H1 (cell line): ENCODE data around the gene SPOP. TPM values are rescaled to one million over a fixed set of nuclear protein-coding genes. Genes with fewer than 3 reads are reported as not detected.

Experiments used
- CTCF ChIA-PET: fragments of 300-600 bp; sonication (Branson Sonifier 250); formaldehyde crosslinking; loops from one replicate; lab custom pipeline; 2021; ENCODE audit not compliant: partially characterized antibody; lab: Charles Lee
- POLR2A ChIA-PET: fragments of 300-600 bp; sonication (Branson Sonifier 250); formaldehyde crosslinking; loops from one replicate; lab custom pipeline; 2021; ENCODE audit warnings: inconsistent platforms; ENCODE audit not compliant: partially characterized antibody; lab: Charles Lee
- DNase-seq, 2 experiments: peaks; one replicate each; pipeline versions ENCODE4 v3.0.0 to v3.0.0-alpha.2; 2010 to 2022; ENCODE audit warnings: low spot score in 2 of 2, low read depth in 1 of 2, mixed read lengths in 1 of 2
- FAIRE-seq: peaks from 2 replicates; lab custom pipeline; 2011; peaks lifted over from hg19 to GRCh38; lab: Jason Lieb, UNC
- H2AFZ ChIP-seq: 2 replicates; pipeline ENCODE4 v1.8.1; 2012; ENCODE audit warnings: low read length, inconsistent platforms
- H2AK5ac ChIP-seq: 2 replicates; pipeline ENCODE4 v1.6.1; 2013; ENCODE audit warnings: low read depth, low read length
- H2BK120ac ChIP-seq: replicated peaks from 2 replicates; pipeline ENCODE3; 2013; ENCODE audit warnings: low read depth, low read length, inconsistent platforms
- H2BK12ac ChIP-seq: 2 replicates; pipeline ENCODE4 v1.6.1; 2013; ENCODE audit warnings: low read depth, low read length
- H2BK15ac ChIP-seq: 2 replicates; pipeline ENCODE4 v1.6.1; 2013; ENCODE audit warnings: low read length
- H2BK20ac ChIP-seq: 2 replicates; pipeline ENCODE4 v1.6.1; 2013; ENCODE audit warnings: low read length
- H2BK5ac ChIP-seq: 2 replicates; pipeline ENCODE4 v1.6.1; 2013; ENCODE audit warnings: low read depth, low read length
- H3K14ac ChIP-seq: 2 replicates; pipeline ENCODE4 v1.6.1; 2013; ENCODE audit warnings: inconsistent platforms; ENCODE audit not compliant: insufficient read length
- H3K18ac ChIP-seq: 2 replicates; pipeline ENCODE4 v1.6.1; 2013; ENCODE audit warnings: low read length; ENCODE audit errors: extremely low read depth
- H3K23ac ChIP-seq: 2 replicates; pipeline ENCODE4 v1.6.1; 2013; ENCODE audit warnings: inconsistent platforms; ENCODE audit not compliant: insufficient read length
- H3K23me2 ChIP-seq: 2 replicates; pipeline ENCODE4 v1.6.1; 2013; ENCODE audit warnings: low read depth, low read length
- H3K27ac ChIP-seq: 2 replicates; pipeline ENCODE4 v1.6.1; 2011; ENCODE audit warnings: low read depth, low read length, inconsistent platforms
- H3K27me3 ChIP-seq, 4 experiments: replicated peaks in 1 of 4; 1 replicate in 1 of 4; 2 replicates in 3 of 4; pipeline versions ENCODE4 v1.6.1 to v1.8.1; 2011 to 2013; ENCODE audit warnings: low read length in 3 of 4, mild to moderate bottlenecking in 3 of 4, inconsistent platforms in 2 of 4, mixed read lengths in 2 of 4, moderate library complexity in 1 of 4; ENCODE audit not compliant: control insufficient read depth in 3 of 4, insufficient read depth in 3 of 4; ENCODE audit errors: extremely low read depth in 1 of 4
- H3K36me3 ChIP-seq, 4 experiments: 2 replicates each; pipeline versions ENCODE4 v1.6.1 to v1.8.1; 2011 to 2013; ENCODE audit warnings: mild to moderate bottlenecking in 4 of 4, low read length in 3 of 4, moderate library complexity in 2 of 4, control low read depth in 1 of 4, inconsistent platforms in 1 of 4; ENCODE audit not compliant: insufficient read depth in 4 of 4, control insufficient read depth in 2 of 4
- H3K4ac ChIP-seq: replicated peaks from 2 replicates; pipeline ENCODE3; 2013; ENCODE audit warnings: low read length, low read depth, mixed read lengths, inconsistent platforms; ENCODE audit not compliant: insufficient read length
- H3K4me1 ChIP-seq, 4 experiments: replicated peaks in 1 of 4; 1 replicate in 1 of 4; 2 replicates in 3 of 4; pipeline versions ENCODE4 v1.6.1 to v1.8.1; 2011 to 2013; ENCODE audit warnings: low read length in 3 of 4, inconsistent platforms in 2 of 4, mixed read lengths in 1 of 4; ENCODE audit not compliant: insufficient read depth in 4 of 4, control insufficient read depth in 3 of 4
- H3K4me2 ChIP-seq, 2 experiments: 2 replicates each; pipeline versions ENCODE4 v1.6.1 to v1.8.1; 2011 to 2013; ENCODE audit warnings: low read depth in 2 of 2, low read length in 2 of 2, control low read depth in 1 of 2, inconsistent platforms in 1 of 2, mild to moderate bottlenecking in 1 of 2; ENCODE audit not compliant: insufficient read depth in 1 of 2
- H3K4me3 ChIP-seq, 4 experiments: fragments of 200-600, 300-600 bp in 1 of 4; sonication (generic), shearing (Covaris generic), sonication (Bioruptor Twin) in 1 of 4; 2 replicates each; pipeline versions ENCODE4 v1.5.1 to v1.8.1; 2011 to 2016; ENCODE audit warnings: low read length in 4 of 4, low read depth in 3 of 4, control low read depth in 2 of 4, inconsistent platforms in 2 of 4, mild to moderate bottlenecking in 2 of 4, mixed read lengths in 1 of 4, moderate library complexity in 1 of 4; ENCODE audit not compliant: insufficient read depth in 2 of 4; ENCODE audit errors: extremely low read depth in 1 of 4
- H3K56ac ChIP-seq: replicated peaks from 2 replicates; pipeline ENCODE3; 2013; ENCODE audit warnings: low read depth, mild to moderate bottlenecking, mixed read lengths, low read length, inconsistent platforms; ENCODE audit not compliant: insufficient read length
- H3K79me1 ChIP-seq: 2 replicates; pipeline ENCODE4 v1.6.1; 2013; ENCODE audit warnings: low read depth, low read length, control low read depth
- H3K79me2 ChIP-seq, 2 experiments: 2 replicates each; pipeline versions ENCODE4 v1.6.1 to v1.8.1; 2012 to 2013; ENCODE audit warnings: low read length in 2 of 2, mild to moderate bottlenecking in 2 of 2, inconsistent platforms in 1 of 2; ENCODE audit not compliant: insufficient read depth in 2 of 2, control insufficient read depth in 1 of 2
- H3K9ac ChIP-seq, 4 experiments: replicated peaks in 1 of 4; 1 replicate in 1 of 4; 2 replicates in 3 of 4; pipeline versions ENCODE4 v1.6.1 to v1.8.1; 2011 to 2013; ENCODE audit warnings: low read depth in 3 of 4, low read length in 3 of 4, control low read depth in 2 of 4, mild to moderate bottlenecking in 2 of 4, moderate library complexity in 2 of 4, inconsistent platforms in 1 of 4; ENCODE audit errors: extremely low read depth in 1 of 4
- H3K9me3 ChIP-seq, 2 experiments: 2 replicates each; pipeline versions ENCODE4 v1.6.1 to v1.8.1; 2012 to 2013; ENCODE audit warnings: mild to moderate bottlenecking in 2 of 2, moderate library complexity in 2 of 2, control low read depth in 1 of 2, inconsistent platforms in 1 of 2, low read depth in 1 of 2, low read length in 1 of 2, mixed read lengths in 1 of 2; ENCODE audit not compliant: insufficient read depth in 2 of 2
- H4K20me1 ChIP-seq, 2 experiments: replicated peaks in 1 of 2; 2 replicates each; pipeline versions ENCODE3 to v1.8.1; 2011 to 2013; ENCODE audit warnings: inconsistent platforms in 2 of 2, low read length in 2 of 2, mild to moderate bottlenecking in 1 of 2; ENCODE audit not compliant: insufficient read depth in 2 of 2, control insufficient read depth in 1 of 2
- H4K5ac ChIP-seq: 2 replicates; pipeline ENCODE4 v1.6.1; 2013; ENCODE audit warnings: low read length, low read depth, mixed read lengths, inconsistent platforms; ENCODE audit not compliant: insufficient read length
- H4K8ac ChIP-seq: 2 replicates; pipeline ENCODE4 v1.8.0; 2013; ENCODE audit warnings: mild to moderate bottlenecking, moderate library complexity, low read length, inconsistent platforms; ENCODE audit not compliant: insufficient read depth; ENCODE audit errors: extremely low read depth
- H4K91ac ChIP-seq: replicated peaks from 2 replicates; pipeline ENCODE3; 2013; ENCODE audit warnings: low read length, mixed read lengths, inconsistent platforms; ENCODE audit not compliant: insufficient read length
- HDAC2 ChIP-seq, 2 experiments: fragments of 300-600 bp in 1 of 2; sonication (generic) in 1 of 2; IDR thresholded peaks; 2 replicates each; pipeline ENCODE4 v1.6.1; 2011 to 2012; ENCODE audit warnings: low read depth in 2 of 2, low read length in 2 of 2, mild to moderate bottlenecking in 2 of 2, moderate library complexity in 2 of 2, borderline replicate concordance in 1 of 2, inconsistent platforms in 1 of 2
- SIN3A ChIP-seq, 2 experiments: IDR thresholded peaks in 1 of 2; conservative IDR thresholded peaks in 1 of 2; 2 replicates each; pipeline ENCODE4 v1.6.1; 2011 to 2012; ENCODE audit warnings: low read length in 2 of 2, improper control_type of control experiment in 1 of 2, low read depth in 1 of 2, mild to moderate bottlenecking in 1 of 2
- WGBS, 2 experiments: shearing (Covaris generic) in 1 of 2; methylation state at CpG; one replicate each; pipeline versions ENCODE4 v1.1.6 to v1.1.7; 2013 to 2015; ENCODE audit warnings: low lambda C conversion rate in 2 of 2, mixed read lengths in 2 of 2, inconsistent platforms in 1 of 2, low coverage in 1 of 2, missing lambda C conversion rate in 1 of 2; ENCODE audit not compliant: insufficient replicate concordance in 2 of 2, insufficient coverage in 1 of 2, insufficient read length in 1 of 2; ENCODE audit errors: extremely low coverage in 1 of 2, missing lambda C conversion rate in 1 of 2; 5-methylcytosine and 5-hydroxymethylcytosine counted together
- polyA plus RNA-seq, 7 experiments: library from polyadenylated mRNA; depleted of rRNA in 3 of 7; stranded (reverse) in 5 of 7; unstranded in 2 of 7; fragments of >200 nt in 5 of 7; fragments of 200-250 nt in 2 of 7; gene quantifications; 1 replicate in 5 of 7; 2 replicates in 1 of 7; 4 replicates in 1 of 7; pipeline versions ENCODE4 v1.2.1 to v1.2.3, GENCODE V29; 2011 to 2013; ENCODE audit warnings: missing spikeins in 2 of 7, mixed read lengths in 2 of 7
- total RNA-seq: library from RNA; stranded (reverse); fragmentation: NEBNext Ultra II Directional; extraction: Animal tissue kit (Norgen Biotek cat#: 25700); gene quantifications from 2 replicates; pipeline ENCODE4 v1.2.1, GENCODE V29; 2021

The SPOP gene
- total and polyA plus RNA-seq, 2 of the 8 experiments (the other 6 are each of a cell fraction or from before 2014, with no cell fraction given) = 13.3 to 25.6 TPM

GRCh38 chr17:49553676-49554335 is 124.1 kb downstream of the SPOP start:
- no peak overlapping the region for H3K9ac ChIP-seq
- no peaks in the 10 kb centered on the region; a peak in 1 of 7 replicates for H3K4me1 ChIP-seq
- ChIA-PET POLR2A (interaction anchor here (0.9 kb wide), 1 partner anchor 58 kb away, joined by 3 read pairs; no protein-coding TSS in a partner anchor), CTCF (interaction anchor here (0.8 to 16.4 kb wide), 5 partner anchors 32 to 145 kb away, joined by 3 to 228 read pairs (median 4); no protein-coding TSS in a partner anchor)
- H3K27me3 ChIP-seq = peaks cover 0 to 3% (median 1%) of the 10 kb centered on the region in 4 experiments; a peak in 2 of 7 replicates
- H3K79me2 ChIP-seq = no peaks in the 10 kb centered on the region
- H3K23me2 ChIP-seq = no peaks in the 10 kb centered on the region
- FAIRE-seq (no peak), DNase-seq (no peak)
- H4K91ac ChIP-seq = no peak overlapping the region
- H2BK20ac ChIP-seq = 0 out of 2 replicates have a peak overlapping the region, but pooled peaks have one; percentile 34
- no peak overlapping the region for H2BK120ac ChIP-seq
- no peak overlapping the region for H2AK5ac ChIP-seq
- no peak overlapping the region for H3K18ac ChIP-seq
- no peaks in the 10 kb centered on the region for H4K20me1 ChIP-seq
- no peak overlapping the region for H2BK5ac ChIP-seq
- no peak overlapping the region for H3K14ac ChIP-seq
- no peak overlapping the region for H3K4me3 ChIP-seq
- no peak overlapping the region for H3K4me2 ChIP-seq
- H2AFZ ChIP-seq = no peak overlapping the region
- H3K23ac ChIP-seq = no peak overlapping the region
- 81% methylated on average over 8 of the region's 8 CpGs; no CpG with 5 or more reads in 1 of the 2 experiments for WGBS, 2 experiments
- H3K9me3 ChIP-seq = no peaks in the 10 kb centered on the region
- no peaks in the 10 kb centered on the region for H3K79me1 ChIP-seq
- no peak overlapping the region for H3K56ac ChIP-seq
- H4K5ac ChIP-seq = no peak overlapping the region
- H3K4ac ChIP-seq = no peak overlapping the region
- H3K36me3 ChIP-seq = no peaks in the 10 kb centered on the region
- no peak overlapping the region for H2BK12ac ChIP-seq
- no peak overlapping the region for H2BK15ac ChIP-seq
- H4K8ac ChIP-seq = no peak overlapping the region
- no peak overlapping the region for H3K27ac ChIP-seq
- TF ChIP-seq HDAC2 (IDR thresholded peaks at IDR 0.05; ENCODE audit: borderline replicate concordance in 1 of 2, low read depth in 2 of 2, low read length in 2 of 2) (no peak), SIN3A (conservative IDR thresholded peaks at IDR 0.05 in 1 of 2, IDR thresholded peaks at IDR 0.05 in 1 of 2; ENCODE audit: low read depth in 1 of 2, low read length in 2 of 2) (no peak)
